GM21717 (cell line): ENCODE results near the gene RAB20.
"Not testable (repeated sequence)": the region's sequence is repeated elsewhere in the genome, so short reads cannot be mapped to it uniquely, and the experiment has no call there.

Source experiments
- ATAC-seq: cut with Tn5 transposase; IDR thresholded peaks from one replicate; pipeline ENCODE4 v1.9.1; 2021; ENCODE audit warnings: mild to moderate bottlenecking, moderate library complexity; ENCODE audit not compliant: unreplicated experiment

RAB20 gene

DNA sequence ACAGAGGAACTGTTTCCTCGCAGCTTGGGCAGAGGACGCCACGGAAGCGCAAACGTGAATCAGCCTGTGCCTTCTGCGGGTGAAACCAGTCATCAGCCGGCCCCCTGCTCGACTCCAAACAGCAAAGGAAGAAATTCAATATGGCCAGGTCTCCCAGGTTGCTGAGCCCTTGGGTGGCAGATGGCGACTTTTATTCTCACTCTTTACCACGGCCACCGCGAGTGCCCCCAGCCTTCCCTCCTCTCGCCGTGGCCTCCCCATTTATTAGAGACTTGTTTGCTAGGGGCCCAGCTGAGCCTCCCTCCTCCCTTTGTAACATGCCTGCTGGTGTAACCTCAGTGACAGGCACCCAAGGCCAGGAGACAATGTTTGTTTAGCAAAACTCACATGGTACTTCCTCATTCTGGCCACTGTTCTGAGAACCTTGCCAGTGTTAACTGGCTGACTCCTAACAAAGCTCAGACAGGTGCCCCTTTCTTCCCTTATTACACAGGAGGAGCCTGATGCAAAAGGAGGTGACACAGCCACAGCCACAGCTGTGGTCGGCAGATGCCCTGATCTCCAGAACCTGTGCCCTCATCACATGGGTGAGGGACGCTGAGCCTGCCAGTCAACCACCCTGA, 5.8 kb downstream of the RAB20 start:
- ATAC-seq = no peak

DNA sequence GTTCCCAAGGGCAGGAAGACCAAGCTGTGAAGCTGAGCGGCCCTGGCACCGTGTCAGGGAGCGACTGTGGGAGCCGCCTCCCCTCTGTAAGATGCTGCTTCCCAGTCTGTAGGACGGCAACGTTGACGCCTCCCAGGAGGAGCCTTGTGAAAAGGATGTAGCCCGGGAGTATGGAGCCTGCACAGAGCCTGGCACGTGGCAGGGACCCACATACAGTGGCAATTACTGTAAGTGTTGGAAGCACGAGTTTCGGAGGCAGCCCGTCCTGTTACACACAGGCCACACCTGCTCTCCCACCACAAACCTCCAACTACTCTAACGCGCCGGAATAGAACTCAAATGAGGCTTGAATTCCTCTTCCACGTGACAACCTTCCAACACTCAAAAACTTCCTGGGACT, 6.6 kb downstream of the RAB20 start:
- no peak for ATAC-seq

DNA sequence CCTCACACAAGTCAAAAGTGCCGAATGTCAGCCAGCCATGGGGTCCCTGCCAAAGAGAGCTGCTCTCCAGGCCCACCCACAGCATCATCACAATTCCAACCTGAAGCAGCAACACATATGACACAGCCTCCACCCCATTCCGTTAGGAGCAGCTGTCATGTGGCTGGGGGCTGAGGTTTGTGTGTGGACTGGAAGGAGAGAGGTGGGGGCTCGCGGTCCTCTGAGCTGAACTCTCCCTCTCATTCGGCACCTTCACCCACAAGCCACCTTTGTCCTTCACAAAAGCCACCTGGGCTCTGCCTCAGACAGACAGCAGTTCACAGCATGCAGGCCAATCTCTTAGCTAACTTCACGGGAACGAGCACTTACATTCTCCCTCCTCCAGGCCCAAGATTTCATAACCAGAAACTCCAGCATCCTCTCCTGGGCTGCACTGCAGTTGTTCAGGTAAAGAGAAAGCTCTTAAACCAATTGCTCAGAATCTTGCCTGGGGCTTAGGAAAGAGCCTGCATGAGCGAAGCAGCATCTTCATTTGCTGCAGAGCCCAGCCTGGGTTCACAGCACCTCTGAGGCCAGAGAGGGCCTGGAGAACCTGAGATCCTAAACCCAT, 7.2 kb downstream of the RAB20 start:
- ATAC-seq = no peak

DNA sequence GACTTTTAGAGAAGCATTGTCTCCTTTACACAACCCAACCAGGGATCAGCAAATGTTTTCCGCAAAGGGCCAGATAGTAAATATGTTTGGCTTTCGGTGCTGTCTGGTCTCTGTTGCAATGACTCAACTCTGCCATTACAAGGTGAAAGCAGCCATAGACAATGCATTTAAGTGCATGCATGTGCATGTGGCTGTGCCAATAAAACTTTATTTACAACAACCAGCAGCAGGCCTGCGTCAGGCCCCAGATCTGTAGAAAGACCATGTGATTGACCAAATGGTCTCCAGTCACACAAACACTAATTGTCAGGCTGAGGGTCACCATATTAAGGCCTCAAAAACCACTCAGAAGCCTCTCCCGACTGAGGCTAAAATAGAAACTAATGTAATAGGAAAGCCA, 8.1 kb downstream of the RAB20 start:
- ATAC-seq = no peak

DNA sequence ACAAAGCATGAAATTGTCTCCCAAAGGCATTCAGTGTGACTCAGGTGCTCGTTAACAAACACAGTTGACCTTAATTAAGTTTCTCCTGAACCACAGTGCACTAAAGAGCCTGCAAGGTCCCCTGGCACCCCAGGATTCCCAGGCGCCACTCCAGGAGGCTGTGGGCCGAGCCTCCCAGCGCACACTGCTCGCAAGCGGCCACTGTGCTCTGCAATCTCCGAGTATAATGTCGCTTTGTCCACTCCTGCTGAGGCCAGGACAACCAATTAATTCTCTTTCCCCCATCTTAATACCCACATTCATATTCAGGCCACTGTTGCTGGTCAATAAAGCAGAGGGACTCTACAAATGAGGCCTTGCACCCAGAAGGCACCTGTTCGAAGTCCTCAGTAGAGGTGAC, 8.8 kb downstream of the RAB20 start:
- no peak for ATAC-seq

DNA sequence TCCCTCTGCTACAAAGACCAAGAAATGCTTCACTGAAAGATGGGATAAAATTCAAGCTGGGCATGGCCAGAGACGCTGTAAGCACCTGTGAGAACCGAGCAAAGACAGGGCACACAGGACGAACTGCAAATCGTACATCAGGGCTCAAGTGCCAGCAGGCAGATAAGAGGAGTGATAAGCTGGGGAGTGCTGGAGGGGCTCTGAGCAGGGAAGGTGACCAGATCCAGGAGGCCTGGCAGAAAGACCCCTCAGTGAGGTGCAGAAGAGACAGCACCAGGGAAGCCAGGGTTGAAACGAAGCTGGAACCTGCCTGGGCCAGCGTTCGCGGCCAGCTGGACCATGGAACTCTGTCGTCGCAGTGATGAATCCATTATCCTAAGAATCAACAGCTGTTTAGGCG, 10.2 kb downstream of the RAB20 start:
- no peak for ATAC-seq

DNA sequence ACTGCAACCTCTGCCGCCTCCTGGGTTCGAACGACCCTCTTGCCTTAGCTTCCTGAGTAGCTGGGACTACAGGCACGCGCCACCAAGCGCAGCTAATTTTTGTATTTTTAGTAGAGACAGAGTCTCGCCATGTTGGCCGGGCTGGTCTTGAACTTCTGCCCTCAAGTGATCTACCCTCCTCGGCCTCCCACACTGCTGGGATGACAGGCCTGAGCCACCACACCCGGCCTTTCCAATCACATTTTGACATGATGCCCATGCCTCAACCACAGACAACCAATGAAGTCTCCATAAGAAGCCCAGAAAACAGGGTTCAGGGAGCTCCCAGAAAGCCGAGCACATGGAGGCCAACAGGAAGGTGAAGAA, 11.7 kb downstream of the RAB20 start:
- no peak for ATAC-seq

DNA sequence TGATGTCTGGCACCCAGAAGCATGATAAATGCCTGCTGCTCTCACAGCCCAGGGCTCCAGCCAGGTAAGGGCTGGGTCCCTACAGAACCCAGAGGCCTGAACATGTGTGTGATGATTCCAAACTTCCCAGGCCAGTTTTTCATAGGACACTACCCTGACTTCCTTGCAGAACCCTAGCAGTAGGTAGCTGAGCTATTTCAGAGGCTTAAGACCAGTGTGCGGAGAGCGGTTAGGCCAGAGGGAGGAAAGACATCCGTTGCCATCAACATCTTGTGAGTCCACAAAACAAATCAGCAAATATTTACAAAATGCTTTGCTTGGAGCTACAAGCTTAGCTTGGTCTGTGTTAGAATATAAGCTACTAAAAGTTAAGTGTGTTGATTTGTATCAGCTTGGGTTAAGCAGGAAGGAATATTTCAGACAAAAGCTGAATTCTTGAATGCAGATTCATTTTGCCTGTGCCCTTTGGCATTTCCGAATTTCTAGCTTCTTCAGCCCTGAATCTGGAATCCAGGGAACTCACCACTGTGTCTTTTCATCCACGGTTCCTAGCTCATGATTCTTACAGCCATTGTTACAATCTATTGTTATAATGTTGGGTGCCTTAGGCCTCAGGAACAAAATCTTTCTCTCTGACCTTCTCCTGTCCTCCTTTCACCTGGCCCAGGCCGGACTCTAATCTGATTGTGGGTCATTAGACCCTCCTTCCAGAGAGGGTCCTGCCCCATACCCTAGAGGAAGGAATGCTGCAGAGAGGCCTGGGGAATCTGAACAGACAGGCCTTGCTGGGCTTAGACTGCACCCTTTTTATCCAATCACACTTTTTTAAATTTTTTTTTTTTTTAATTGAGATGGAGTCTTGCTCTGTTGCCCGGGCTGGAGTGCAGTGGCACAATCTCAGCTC, 12.4 kb downstream of the RAB20 start:
- no peak for ATAC-seq

DNA sequence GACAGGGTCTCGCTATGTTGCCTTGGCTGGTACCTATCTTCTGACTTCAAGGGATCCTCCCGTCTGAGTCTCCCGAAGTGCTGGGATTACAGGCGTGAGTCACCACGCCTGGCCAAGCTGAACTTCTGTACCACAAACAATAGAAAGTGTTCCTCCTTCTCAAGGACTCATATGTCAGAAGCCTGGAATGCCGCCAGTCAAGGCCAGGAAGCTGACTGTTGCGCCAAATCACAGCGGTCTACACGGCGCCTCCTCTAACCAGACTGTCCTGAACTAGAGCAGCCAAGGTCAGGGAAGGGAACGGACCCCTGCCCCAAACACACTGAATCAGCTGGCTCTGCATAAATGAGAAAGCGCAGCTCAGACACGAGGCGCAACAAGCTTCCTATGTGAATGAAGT, 14.6 kb downstream of the RAB20 start:
- no peak for ATAC-seq

DNA sequence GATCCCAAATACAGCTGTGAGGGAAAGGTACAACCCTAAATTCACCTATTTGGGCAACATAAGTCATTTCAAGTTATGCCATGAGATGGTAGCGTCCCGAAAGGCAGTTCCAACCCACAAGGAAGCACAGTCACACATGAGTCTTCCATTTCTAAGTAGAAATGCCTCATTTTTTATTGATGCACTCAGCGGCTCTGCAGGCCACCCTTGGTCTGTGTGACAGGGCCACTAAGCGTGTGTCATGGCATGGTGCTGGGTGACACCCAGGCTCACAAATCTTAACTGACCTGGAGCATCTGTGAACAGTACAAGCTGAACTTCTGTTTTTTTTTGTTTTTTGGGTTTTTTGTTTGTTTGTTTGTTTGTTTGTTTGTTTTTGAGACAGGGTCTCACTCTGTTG, 15.1 kb downstream of the RAB20 start:
- no peak for ATAC-seq

DNA sequence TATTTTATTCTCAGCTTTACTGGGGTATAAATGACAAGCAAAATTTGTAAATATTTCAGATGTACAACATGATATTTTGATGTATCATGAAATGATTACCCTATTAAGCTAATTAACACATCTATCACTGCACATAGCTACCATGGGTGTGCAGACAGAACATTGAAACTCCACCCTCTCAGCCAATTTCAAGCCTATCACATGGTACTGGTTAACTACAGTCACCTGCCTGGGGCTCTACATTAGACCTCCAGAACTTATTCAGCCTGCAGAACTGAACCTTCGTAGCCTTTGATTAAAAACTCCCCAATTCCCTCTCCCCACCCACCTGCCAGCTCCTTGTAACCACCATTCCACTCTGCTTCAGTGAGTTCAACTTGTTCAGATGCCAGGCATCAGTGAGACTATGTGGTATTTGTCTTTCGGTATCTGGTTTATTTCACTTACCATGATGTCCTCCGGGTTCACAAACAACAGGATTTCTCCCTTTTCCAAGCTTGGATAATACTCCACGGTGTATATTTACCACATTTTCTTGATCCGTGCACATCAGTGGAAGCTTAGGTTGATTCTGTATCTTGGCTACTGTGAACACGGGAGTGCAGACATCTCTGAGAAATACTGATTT, 19.2 kb downstream of the RAB20 start:
- no peak for ATAC-seq

DNA sequence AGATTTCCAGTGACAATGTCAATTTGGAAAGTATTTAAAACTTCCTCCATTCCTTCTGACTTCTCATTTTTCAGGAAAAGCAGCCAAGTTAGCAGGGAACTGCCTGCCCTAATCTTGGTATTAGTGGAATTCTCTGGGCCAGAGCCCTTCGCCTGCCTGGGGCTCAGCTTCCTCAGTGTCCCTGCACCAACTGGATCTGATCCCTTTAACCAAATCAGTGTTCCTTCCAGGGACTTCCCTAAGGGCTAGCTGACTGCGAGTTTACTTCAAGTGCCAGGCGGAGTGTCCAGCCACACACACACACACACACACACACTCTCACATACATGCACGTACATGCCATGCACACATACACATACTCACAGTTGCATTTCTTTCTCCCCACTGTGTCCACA, 20.0 kb downstream of the RAB20 start:
- no peak for ATAC-seq

DNA sequence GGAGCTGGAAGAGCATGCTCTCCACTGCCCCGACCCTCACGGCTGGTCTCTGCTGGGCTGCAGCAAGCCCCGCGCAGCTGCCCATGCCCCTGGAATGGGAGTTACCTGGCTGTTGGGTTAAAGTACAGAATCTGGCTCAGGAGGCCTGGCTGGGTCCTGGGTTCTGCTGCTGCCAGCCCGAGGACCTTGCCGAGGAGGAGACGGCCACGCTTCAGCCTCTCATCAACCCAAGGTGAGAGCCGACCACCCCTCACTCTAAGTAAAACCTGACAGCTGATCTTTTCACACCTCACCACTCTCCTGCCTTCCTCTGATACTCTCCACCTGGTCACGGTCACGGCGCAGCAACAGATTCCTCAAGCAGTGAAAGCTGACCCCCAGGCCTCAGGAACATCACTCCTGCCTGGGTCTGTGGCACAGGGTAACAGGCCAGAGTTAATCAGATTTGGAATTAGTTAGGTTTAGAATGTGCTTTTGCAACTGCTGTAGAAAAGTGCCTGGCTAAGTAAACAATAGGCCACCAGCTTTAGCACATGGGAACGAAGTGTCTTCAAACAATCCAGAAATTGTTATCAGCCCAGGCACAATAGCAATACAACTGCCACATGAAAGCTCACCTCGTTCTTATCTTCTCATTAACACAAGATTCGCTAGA, 20.5 kb downstream of the RAB20 start:
- ATAC-seq = no peak

DNA sequence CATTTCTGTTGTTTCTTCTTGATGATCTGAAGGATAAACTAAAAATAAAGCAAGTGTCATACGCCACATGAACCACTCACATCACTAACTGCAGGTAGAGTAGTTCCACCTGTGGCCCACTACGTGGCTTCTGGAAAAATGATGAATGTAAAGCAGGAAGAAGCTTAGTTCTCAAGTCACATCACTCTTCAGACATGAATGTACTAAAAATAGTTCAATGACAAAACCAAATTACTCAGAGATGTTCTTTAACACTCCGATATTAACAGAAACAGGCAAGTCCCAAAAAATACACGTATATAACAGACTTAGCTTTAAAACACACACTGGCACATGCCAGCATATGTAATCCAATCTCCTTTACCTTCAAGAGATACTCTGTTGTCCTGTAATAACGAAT, 21.6 kb downstream of the RAB20 start:
- ATAC-seq = no peak

DNA sequence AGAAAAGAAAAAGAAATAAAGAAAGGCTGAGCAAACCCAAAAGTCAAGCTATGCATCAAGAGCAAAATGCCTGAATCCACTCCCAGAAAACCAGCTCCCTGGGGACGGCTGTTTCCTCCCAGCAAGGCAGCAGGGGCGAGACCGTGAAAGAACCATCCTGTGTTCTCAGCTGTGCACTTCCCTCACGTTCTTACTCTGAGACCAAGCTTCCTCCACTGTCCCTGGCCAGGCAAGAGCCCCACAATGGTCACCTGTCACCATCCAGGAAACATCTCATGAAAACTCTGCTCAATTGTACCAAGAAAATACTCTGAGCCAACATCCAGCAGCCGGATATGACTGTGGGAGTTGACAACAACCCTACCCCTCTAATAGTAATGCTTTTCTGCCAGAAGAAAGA, 22.9 kb downstream of the RAB20 start:
- ATAC-seq = no peak

DNA sequence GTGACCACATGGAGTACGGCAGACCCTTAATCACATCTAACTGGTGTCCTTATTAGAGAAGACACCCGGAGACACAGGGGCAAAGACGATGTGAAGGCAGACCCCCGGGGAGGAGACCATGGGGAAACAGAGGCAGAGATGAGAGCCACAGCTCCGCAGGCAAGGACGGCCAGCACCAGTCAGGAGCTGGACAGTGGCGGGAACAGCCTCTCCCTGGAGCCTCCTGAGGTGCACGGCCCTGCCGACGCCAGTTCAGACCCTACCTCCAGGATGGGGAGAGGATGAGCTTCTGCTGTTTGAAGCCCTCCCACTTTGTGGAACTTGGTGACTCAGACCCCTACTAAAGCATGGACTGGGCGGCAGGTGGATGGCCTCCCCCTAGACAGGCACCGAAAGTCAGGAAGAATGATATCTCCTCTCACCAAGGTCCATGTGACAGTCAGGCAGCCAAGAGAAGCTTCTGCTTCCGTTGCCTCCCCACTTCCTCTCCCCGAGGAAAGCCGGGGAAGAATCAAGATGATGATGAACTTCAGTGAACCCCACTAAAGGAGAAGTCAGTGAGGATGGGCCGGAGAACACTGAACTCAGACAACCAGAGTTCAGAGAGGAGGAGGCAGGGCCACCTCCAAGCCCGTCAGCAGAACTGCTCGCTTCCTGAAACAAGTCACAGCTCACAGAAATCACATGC, 25.4 kb downstream of the RAB20 start:
- ATAC-seq = no peak

DNA sequence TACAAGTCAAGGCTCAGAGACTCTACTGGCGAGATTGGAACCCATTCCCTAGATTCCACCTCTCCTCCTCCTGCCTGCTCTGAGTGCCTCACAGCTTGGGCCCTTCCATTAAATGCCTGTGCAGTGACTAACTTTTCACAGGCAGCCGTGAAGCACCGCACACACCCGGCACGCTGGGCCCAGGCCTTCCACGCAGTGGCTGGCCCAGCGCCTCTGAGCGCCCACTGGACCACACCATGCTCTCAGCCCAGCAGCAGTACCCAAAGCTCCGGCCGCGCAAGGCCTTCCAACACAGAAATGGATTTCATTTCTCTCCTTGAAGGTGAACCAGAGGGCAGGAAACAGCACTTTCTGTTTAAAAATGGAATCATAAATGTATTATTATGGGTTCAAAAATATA, 26.0 kb downstream of the RAB20 start:
- ATAC-seq = no peak

DNA sequence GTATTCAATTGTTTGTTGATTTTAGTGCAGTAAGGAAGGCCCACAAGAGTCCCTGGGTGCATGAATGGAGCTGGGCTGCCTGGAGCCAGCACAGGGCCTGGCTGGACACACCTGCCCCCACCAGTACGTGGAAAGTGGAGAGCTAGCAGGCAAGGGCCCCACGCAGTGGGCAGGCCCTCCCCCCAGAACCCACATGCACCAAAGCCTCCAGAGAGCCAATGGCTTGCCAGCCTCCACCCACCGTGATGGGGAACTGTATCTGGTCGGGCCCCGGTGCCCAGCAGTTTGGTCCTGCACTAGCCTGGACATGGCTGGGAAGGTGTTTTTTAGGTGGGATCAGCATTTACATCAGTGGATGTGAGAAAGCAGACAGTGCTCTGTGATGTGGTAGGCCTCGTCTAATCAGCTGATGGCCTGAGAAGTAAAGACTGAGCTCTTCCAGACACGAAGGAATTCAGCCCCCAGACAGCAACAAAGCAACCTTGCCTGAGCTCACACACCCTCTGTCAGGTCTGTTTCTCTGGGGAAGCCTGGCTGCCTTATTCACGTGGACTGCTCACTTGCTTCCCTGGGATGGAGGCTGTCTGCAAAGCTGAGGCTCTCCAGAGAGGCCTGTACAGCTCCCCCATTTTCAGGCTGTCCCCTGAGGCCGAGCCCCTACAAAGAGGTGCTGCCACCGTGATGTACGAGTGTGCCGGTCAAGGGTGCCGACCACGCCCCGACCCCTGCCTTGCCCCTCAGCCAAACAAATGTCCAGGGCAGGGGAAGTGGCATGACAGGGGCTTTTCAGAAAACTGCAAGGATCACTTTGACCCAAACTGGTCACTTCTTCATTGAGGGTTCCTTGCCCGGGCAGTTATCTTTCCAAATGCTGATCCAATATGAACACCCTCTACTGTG, 27.5 kb downstream of the RAB20 start:
- ATAC-seq = no peak

DNA sequence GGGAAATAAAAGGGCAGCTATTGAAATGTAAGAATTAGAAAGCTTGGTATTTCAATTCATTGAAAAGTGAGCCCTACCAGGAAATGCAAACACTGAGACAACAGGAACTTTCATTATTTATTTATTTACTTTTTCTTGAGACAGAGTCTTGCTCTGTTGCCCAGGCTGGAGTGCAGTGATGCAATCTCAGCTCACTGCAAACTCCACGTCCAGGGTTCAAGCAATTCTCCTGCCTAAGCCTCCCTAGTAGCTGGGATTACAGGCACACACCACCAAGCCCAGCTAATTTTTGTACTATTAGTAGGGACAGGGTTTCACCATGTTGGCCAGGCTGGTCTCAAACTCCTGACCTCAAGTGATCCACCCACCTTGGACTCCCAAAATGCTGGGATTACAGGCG, 29.3 kb downstream of the RAB20 start:
- not testable (repeated sequence) for ATAC-seq

DNA sequence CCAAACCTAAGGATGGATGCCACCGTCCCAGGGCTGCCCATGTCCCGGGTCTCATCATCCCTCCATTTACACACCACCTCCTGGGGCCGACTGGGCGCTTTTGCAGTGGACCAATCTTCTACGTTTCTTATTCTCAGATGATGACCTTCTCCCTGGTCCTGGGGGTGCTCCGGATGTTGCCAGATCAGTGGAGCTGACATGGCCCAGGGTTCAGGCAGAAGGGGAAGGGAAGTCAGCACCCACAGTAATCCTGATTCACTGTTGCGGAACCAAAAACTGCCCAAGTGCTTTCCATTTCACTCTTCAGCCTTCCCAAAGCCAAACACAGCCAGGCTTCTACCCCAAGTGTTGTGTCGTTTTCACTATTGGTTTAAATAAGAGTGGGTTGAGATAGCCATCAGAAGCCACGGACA, 29.8 kb downstream of the RAB20 start:
- ATAC-seq = no peak
